CMK (cell line): ENCODE results near the gene PLEKHG3.
A peak's percentile ranks its signal among the peaks of the same experiment; 100 is the strongest.

ENCODE experiments used
- DNase-seq: peaks from one replicate; pipeline ENCODE4 v3.0.0-alpha.2; 2010; ENCODE audit warnings: low read depth

Gene PLEKHG3

DNA sequence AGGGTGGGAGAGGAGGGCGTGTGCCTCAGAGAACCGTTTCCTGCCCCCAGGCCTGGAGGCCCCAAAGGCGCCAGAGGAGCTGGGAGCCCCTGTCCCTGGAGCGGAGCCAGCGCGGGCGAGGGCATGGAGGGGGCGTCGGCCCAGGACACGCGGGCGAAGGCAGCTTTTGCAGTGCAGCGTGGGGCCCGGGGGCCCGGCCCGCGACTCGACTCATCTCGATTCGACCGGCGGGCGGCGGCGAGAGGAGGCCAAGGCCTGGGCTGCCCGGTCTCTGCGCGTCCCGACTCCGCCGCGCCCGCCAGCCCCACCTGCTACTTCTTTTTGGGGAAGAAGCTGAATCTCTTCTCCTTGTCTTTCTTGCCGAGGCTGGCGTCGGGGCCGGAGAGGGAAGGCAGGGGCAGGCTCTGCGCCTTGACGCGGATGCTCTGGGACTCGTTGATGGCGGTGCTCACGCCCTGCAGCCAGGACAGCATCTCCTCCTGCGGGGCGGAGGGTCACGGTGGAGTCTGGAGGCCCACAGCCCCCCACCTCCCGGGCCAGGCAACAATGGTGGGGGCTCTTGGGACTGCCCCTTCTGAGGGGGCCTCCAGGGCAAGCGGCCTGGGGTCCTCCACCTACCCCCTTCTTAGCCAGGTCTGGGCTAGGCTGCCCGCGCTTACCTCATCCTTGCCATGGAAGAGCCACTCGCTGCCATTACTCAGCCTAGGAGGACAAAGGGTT is 44.9 kb downstream of the PLEKHG3 start:
- DNase-seq: no peak

DNA sequence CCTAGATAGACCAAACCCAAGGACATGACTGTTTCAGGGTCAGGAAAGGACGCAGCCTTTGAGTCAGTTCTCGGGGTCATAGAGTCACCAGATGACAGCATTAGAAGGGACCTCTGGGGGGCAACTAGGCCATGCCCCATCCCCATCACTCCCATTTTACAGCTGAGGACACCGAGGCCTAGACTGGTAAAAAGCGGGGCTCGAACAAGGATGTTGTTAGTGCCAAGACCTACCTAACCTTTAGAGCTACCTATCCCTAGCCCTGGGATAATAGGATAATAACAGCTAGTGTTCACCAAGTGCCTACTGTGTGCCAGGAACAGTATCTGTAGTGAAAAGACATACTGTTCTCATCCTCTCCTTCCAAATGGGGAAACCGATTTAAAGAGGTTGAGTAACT is 48.7 kb downstream of the PLEKHG3 start:
- DNase-seq: no peak

DNA sequence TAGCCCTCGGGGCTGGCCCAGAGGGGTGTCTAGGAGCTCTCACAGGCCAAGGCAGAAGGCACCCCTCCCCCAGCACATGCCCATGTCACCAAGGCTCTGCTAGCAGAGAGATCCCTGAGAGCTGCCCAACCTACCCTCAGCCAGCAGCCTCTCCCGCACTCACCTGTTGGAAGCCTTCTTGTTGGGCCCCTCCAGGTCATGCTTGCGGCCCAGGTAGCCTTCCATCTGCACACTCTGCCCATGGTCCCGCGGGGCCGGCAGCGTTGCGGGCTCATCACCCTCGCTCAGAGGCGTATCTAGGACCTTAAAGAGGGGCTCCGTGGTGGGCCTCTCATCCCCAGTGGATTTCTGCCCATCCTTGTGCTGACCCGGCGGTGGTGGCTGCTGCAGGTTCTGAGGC is 49.1 kb downstream of the PLEKHG3 start:
- DNase-seq: no peak

DNA sequence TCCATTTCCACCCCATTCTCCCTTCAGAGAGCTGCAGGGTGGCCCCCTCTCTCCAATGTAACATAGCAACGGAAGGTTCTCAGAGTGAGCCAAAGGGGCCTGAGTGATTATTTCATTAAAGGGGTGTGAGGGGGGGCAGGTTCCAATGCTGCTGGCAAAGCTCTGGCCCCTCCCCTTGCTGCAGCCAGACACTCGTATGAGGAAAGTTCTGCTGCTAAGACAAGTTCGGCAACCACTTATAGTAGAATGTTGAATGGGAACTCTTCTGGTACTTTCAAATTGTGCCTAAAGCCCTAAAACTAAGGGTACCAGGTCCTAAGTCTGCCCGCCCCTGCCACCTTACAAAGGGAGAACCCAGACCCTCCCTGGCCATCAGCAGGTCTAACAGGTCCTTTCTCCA is 49.8 kb downstream of the PLEKHG3 start:
- DNase-seq: no peak

DNA sequence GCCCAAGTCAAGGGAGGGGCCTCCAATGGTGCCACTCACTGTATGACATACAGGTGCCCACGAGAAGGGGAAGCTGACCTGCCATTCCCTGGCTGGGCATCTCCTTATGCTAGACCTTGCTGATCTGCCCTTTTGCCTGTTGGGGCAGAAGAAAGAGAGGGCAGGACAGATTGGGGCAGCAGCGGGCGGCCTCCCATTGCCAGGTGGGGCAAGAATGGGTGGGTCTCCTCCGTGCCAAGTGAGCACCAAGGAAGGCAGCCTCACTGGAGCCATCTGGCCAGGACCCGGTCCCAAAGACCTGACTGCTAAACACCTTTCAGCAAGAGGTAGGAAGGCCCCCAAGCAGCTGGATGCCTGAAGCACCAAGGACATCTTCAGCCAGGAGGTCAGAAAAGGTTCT is 50.5 kb downstream of the PLEKHG3 start:
- DNase-seq: no peak

DNA sequence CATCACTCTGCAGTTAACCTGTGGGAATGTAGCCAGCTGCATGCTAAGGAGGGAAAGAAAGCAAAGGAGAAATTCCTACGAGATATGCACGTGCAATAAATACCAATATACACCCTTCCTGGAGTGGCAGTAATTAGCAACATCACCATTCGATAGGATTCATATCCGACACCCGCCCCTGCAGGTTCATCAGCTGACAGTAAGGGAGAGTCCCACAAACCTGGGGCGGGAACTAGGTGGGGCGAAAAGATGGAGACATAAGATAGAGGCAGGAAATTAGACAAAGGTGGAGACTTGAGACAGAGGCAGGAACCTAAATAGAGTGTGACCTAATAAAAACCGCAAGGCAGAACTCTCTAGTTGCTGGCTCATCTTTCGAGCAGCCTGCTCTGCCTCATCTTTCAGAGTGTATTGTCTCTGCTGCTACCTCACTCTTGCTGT is 51.6 kb downstream of the PLEKHG3 start:
- no peak for DNase-seq

DNA sequence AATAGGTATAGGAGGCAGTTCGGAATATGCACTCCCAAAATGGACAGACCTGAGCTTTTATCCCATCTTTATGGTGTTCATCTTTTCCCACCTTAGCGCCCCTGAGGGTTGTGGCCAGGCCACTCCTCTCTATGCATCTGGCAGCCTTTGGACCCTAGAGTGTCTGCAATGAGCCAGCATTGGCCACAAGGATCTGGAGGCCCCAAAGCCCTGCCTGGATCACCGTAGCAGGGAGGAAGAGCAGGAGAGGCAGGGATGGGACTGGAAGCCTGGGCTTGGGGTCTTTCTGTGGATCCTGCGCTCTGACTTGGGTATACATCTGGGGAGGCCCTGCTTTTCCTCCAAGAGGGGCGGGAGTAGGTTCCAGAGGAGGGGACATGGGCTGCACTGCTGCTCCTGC is 52.5 kb downstream of the PLEKHG3 start:
- no peak for DNase-seq

DNA sequence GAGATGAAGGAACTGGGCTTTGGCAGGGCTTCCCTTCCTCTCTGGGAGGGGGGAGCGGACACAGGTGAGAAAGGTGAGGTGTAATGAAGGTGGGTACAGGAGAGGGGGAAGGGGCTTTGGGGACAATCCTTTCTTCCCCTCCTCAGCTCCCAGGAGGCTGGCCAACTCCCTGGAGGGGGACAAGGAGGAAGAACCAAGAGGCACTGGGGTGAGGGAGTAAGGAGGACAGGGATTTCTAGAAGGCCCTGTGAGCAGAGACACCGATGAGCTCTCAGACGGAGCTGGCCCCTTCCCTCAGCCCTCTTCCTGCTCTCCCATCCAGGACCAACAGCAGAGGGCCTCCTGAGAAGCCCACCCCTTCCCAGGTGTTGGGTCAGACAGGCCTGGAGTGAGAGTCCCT is 53.4 kb downstream of the PLEKHG3 start:
- no peak for DNase-seq

DNA sequence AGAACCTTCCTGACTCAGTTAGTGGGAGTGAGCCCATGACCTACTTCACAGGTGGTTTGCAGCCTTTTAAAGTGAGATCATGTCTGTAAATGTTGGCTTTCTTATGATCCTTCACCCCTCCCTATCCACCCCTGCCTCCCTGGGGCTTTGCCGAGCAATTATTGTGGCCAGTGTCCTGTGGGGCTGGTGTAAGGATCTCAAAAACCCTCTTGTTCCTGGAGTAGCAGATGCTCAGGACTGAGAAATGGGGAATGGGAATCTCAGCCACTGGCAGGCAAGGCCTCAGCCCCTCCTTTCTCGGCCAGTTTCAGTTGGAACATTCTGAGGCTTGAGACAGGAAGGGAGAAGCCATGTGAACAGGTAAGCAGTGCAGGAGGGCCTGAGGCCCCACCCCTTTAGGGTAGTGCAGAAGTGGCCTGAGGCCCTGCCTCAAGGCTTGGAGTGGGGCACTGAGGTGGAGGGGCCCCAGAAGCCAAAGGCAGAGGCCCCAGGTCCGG is 53.8 kb downstream of the PLEKHG3 start:
- DNase-seq: no peak

DNA sequence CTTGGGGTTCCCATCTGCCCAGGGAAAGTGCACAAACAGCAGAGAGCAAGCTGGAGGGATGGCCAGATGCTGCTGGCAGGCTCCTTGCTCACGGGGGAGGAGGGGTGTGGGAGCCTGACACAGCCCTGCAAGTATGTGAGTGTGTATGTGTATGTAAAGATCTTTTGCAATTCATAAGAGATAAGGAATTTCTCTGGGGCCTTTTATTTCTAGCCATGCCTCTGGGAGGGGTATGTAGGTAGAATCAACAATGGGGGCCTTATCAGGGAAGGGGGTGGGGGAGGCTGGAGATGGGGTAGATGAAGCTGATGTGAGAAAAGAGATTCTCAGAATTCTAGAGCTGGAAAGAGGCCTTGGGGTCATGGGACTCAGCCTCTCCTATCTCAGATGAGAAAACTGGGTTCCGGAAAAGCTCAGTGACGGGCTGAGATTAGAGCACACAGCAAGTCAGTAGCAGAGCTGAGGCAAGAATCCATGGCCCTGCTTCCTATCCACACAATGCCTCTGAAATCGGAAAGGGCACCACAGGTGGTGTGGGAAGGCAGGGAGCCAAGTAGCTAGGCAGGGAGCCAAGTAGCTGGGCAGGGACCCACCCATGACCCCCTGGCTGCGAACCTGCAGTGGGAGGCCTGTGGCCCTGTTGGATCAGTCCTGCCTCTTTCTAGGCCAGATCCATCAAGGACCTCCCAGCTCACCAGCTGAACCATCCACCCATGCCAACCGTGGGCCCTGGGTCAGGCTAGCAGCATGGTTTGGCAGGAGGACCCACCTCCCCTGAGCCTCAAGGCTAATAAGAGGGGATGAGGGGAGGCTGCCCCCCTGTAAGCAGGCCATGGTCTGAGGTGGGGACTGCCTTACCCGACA is 54.7 kb downstream of the PLEKHG3 start:
- no peak for DNase-seq

DNA sequence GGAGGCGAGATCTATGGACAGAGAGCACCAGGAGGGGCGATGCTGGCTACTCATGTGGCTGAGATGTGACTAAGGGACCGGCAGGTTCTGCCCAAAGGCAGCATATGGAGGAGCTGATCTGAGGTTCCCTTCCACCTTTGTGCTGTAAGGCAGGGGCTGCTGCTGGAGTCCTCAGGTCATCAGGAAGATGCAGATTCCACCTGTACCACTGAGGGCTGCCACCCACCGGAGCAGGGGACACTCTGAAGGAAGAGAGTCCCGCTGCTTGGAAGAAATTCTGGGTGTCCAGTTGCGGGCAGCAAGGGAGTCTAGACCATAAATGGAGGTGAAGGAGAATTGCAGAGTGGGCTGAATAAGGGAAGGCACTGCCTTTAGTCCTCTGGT is 55.3 kb downstream of the PLEKHG3 start:
- no peak for DNase-seq

DNA sequence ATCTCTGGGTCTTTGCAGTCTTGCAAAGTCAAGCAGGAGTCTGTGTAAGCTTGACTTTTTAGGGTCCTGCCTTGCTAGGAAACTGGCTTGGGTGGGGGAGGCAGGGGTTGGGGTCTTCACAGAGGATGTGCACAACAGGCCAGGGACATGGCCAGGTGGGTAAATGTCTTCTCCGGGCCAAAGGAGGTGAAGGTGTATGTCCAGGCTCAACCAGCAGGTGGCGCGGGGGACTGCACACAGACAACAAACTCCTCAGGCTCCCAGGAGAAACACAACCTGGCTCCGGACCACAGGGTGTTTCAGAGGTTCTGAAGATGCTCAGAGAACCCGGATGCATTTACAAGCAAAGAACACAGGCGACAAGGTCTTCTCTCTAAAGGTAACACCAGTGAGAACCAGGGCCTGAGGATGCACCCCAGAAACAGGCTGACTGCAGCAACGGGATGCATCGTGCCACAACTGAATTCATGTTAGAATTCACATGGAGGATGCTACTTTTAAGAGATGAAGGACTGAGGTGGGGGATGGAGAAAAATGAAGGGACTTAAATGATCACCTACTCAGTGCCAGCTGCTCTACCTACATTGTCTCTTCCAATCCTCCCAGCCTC is 56.0 kb downstream of the PLEKHG3 start:
- no peak for DNase-seq

DNA sequence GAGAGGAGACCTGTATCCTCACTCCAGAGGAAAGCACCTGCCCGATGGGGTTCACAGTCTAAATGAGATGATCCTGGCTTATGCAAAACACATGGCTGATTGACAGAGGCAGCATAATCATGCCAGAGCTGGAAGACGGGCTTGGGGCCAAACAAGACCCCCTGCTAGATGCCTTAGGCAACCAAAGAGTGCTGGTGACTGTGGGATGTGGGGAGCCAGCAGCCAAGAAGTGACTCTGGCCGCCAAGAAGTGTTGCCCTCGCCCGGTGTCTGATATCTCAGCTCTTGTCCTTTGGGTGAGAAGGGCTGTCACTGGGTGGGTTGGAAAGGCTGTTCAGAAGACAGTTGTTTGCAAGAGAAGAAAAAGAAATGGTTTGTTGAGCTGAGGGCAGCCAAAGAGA is 56.7 kb downstream of the PLEKHG3 start:
- no peak for DNase-seq

DNA sequence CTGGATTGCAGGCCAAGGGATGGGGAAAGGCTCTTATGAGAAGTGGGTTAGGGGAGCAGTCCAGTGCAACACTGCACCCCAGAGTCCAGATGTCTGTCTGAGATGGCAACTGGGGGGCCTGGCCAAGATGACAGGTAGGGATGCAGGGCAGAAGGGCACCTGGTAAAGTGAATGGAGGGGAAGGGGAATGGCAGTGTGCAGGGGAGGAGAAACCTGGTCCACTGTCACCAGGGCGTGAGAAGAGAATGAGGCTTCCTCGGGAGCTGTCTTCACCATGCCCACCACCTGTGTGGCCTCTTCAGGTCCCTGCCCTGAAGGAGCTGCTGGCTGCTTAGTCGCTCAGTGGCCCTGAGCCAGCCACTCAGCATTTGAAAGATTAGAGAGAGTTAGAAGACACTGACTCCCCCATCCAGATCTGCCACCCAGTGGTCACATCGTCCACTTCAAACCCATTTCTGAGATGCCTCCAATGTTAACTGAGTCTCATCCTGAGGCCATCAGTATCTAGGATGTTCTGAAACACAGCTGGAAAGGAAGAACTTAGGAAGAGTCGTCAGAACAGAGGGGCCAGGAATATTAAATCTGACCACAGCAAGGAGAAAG is 57.3 kb downstream of the PLEKHG3 start:
- no peak for DNase-seq

DNA sequence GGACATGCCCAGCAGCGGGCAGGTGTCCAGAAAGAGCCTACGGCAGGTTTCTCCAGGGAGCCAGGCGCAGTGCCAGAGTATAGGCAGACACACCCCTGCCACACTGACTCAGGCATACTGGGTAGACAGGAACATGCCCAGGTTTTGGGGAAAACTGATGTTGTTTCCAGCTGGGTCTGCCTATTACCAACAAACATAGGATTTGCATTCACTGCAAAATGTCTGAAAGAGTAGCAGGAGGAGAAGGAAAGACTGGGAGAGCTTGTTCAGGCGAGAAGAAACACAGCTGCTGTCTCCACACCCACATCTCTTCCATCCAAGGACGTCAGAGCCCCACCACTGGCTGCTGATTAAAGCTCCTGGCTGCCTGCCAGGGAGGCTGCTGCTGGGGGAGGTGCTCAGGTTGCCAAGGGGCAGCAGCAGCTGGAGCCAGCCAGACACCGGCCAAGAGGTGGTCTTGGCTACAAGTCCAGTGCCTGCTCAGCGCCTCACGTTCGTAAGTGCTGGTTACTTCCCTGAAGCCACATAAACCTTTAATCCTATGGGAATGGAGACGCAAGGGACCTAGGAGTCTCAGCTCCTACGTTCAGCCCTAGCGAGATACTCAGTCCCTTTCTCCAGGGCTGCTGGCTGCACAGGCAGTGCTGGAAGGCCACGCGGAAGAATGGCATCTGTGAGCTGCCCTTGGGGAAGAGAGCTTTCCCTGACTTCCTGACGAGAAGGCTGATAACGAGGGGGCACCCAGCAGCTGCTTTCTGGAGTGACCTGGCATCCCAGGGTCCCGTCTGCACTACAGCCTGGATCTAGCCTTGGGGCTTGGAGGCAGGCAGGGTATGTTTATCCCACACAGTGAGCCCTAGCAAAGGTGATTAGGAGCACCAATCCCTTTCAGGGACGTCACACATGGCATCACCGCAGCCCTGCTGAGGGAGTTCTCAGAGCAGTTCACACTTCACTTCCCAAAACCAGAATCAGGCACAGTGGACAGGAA is 58.1 kb downstream of the PLEKHG3 start:
- peak; percentile 40 for DNase-seq

DNA sequence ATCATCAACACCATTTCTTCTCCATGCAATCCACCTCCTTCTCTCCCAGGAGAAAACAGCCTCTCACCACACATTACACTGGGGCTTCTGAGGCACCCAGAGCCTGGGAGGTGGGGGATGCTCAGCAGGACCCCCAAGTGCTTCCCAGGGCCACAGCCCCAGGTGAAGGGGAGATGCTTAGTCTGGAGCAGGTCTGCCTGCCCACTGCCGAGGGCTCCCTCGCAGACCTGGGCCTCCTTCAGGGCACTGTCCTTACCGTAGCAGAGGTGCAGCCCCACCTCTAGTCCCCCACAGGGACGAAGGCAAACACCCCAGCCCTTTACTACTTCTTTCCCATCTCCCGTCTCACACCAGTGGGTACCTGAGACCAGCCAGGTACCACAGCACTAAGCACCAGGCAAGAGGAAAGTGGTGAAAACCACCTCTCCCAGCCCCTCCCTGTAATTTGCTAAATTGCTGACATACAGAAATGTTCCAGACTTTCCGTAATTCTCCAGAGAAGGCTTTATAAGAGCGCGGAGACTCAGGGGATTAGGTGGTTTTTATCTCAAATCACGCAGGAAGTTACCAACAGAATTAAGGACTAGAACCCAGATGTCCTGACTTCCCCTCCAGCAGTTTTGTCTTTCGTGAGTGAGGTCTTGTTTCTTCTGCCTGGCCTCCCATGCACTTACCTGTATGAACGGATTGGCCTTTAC is 59.0 kb downstream of the PLEKHG3 start:
- DNase-seq: no peak

DNA sequence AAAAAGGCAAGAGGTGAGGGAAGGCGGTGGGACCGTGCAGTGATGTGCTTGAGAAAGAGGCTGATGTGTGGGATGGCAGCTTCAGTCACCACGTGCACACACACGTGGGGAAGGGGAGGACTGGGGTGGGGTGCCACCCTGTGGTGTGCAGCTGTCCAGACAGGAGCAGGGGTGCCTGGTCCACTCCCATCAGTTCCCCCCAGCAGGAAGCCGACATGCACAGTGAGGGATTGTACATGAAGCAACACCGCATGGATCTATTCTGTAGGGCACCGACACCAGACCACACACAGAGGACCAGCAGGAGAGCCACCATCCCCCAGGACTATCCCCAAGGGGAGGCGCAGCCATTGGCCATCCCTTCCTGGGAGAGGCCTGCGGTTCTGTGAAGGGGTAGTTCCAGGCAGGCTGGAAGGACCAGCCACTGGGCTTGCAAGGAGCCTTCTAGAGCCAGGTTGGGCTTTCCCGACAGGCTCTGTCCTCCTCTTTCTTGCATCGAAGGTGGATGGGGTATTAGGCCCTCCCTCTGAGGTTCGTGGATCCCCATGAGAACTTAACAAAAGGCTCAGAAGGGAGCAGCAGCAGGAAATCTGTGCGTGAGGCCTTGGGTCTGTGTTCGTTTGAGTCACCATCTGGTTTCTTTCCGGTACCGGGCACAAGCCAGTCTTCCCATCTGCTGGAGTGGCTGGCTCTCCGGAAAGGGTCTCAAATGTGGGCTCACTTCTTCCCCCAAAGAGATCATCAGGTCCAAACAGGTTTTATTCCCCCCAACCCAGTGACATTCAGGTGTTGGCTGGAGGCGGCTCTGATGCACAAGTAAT is 59.8 kb downstream of the PLEKHG3 start:
- DNase-seq: no peak

DNA sequence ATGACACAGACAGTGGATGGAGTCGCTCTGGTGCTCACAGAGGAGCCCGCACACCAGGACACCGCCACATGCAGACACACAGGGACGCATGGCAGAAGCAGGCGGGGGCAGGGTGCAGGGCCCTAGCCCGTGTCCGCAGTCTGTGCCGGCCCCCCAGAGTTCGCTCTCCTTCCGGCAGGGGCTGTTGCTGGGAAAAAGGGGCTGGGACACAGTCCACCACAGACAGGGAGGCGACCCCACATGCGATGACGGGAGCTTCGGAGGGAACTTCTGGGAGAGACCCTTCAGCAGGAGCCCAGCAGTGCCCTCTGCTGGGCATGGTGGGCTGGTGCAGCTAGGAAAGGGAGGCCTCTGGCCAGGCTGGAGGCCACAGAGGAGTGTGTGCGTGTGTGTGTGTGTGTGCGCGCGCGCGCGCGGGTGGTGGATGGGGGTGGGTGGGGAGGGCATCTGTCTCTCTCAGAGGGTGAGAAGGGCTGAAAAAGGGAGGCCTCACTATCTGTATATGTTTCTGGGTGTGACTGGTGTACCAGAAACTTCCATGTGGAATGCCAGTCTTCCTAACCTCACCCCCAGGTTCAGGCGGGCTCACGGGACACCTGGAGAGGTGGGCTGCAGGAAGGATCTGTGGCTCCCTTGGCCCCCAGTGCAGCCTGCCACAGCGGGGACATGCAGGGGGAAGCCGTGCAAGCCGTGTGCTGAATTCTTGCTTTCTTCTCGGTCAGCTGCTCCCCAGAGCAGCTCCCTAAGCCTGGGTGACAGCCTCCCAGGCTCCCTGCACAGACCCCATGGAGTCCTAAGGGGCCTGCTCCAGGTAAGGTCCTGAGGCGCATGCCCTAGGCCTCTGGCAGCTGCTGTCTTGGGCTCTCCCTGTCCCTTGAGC is 60.7 kb downstream of the PLEKHG3 start:
- DNase-seq: peak; percentile 58
